DMS 273 (cell line): ENCODE data around the gene GLS.
"Not testable (repeated sequence)": the region's sequence is repeated elsewhere in the genome, so short reads cannot be mapped to it uniquely, and the experiment has no call there.

ENCODE experiments used
- DNase-seq: peaks from one replicate; lab custom pipeline; 2025; ENCODE audit not compliant: unreplicated experiment; lab: John Stamatoyannopoulos, UW

Gene GLS

DNA sequence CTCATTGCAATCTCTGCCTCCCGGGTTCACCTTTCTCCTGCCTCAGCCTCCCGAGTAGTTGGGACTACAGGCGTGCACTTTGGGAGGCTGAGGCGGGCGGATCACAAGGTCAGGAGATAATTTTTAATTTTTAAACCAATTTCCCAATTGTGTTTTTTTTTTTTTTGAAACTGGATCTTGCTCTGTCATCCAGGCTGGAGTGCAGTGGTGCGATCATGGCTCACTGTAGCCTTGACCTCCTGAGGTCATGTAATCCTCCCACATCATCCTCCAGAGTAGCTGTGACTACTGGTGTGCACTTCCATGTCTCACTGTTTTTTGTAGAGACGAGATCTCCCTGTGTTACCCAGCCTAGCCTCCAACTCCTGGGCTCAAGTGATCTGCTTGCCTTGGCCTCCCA is 49.3 kb downstream of the GLS start:
- no peak for DNase-seq

DNA sequence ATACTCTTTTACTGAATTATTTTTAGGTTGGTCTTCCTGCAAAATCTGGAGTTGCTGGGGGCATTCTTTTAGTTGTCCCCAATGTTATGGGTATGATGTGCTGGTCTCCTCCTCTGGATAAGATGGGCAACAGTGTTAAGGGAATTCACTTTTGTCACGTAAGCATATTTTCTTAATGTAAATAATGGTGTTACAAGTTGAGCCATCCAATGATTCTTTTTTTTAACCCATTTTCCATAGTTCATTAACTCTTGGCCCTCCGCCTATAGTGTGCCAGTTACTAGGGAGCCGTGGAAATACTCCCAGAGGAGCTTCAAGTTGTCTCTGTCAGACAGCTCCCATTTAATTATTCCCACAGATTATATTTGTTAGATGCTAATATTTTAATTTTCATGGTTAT is 49.8 kb downstream of the GLS start:
- no peak for DNase-seq

DNA sequence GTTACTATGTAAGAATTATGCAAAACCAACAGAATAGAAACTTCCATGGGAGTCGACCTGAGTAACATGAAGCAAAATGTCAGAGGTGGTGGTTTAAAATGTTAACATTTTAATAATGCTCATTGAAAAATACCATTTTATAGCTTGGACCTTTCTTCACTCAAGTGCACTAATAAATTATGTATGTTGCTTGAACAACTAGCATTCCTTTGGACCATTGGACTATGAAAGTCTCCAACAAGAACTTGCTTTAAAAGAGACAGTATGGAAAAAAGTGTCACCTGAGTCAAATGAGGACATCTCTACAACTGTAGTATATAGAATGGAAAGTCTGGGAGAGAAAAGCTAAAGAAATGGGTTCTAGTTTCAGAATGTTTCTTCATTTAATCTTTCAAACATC is 51.9 kb downstream of the GLS start:
- no peak for DNase-seq

DNA sequence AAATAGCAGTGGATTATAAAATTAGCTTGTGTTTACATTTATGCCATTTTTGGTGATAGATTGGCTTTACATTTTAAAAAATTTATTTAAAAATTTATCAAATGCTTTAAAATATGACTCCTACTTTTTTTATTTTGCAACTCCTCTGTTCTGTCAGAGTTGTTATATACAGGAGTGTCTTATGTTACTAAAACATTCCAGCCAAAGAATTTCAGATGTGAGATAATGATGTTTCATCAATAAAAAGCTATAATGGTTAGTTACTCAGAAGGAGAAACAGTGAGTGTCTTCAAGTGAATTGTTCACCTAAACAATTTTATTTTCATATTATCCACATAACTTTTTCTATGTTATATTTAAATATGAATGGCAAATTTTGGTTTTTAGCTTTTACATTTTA is 52.7 kb downstream of the GLS start:
- no peak for DNase-seq

DNA sequence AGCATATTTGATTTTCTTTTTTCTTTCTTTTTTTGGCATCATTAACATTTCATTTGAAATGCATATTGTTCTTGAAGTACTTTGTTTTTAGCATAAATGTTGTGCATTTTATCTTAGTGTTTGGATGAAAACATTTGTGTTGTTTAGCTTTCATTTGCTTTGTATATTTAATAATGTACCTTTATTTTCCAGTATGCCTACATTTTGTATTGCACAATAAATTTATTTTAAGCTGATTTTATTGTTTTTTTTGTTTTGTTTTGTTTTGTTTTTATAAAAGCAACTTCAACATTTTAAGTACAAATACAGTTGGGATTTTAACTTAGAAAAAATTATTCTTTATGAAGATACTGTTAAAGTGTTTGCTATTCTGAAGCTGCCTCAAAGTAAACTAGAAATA is 54.4 kb downstream of the GLS start:
- no peak for DNase-seq

DNA sequence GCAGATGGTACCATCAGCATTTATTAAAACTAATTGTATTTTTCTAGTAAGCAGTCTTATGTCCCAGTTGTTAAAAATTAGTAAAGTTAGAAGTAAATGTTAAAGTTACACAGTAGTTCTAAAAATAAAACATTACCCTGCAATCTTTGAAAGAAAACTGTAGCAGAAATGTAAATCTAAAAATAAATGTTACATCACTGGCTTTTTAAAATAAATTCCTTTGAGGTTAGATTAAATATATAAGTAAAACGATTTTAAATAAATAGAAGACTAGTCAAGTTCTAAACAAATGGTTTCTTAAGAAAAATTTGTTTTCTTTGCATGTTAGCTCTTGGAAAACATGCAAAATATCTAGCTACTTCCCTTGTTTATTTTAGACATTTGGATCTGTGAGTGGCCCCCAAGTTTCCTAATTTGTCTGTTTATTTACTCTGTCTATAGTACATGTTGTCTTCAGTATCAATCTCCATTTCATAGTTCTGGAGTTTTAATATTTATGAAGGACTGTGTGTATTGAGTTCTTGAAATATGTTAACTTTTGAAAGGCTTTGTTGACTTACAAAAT is 58.2 kb downstream of the GLS start:
- no peak for DNase-seq

DNA sequence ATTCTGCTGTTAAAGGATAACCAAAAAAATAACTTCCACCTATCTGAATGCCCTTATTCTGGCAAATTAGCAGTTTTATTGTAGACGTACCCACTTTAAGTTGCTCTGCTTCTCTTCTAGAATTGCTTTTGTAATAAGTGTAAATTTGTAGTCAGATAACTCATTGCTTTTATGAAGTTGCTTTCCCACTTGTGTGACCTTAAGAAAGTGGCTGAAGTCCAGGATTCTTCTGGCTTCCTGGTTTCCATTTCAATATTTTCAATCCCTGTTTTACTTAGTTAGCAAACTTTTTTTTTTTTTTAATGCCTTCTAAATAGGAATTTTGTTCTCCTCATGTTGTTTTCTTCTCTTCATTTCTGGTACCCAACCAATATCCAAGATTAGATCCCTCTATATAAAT is 59.8 kb downstream of the GLS start:
- no peak for DNase-seq

DNA sequence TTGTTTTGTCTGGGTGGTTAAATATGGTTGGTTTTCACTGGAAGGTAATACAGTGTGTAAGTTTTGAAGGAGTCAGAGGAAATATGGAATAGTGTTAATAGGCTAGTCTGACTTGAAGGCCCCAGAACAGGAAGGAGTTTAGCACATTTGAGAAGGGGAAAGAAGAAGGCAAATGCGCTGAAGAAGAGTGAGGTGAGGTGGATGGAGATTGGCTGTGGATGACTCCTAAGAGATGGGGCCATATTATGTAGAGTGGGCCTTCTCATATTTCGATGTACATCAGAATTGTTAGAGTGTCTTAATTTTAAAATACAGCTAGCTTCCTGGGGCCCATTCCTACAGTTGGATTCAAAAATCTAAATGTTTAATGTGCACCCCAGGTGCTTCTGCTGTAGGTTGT is 61.0 kb downstream of the GLS start:
- DNase-seq, result no peak

DNA sequence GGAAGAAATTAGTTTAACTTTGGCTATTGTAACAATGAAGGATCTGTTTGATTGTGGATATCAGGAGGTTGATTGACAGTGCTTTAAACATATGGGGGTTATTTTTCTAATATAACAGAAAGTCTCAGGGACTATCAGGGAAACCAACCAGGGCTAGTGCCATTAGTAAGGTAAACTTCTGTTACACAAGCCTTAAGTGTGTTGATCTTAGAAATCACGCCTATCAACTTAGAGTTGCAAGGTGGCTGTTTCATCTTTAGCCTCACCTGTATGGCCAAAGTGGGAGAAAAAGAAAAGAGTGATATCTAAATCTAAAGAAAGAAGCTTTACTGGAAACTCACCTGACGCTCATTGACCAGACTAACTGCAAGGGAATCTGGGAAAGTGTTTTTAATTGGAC is 62.1 kb downstream of the GLS start:
- DNase-seq, result no peak

DNA sequence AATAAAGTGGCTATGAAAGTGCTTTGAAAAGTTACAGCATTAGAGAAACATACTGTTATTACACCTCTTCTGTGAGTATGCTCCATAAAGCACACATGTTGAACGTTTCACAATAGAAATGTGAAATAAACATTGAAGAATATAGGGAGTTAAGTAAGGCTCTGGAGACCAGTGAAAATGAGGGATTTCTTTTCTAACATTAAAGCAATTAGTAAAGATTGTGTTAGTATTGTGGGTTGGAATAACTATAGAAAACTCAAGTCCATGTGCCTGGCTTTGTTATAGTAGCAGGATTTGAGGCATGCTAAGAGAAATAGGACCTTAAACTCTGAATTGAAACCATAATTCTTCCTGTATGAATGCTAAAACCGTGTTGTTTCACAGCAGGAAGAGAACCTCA is 63.1 kb downstream of the GLS start:
- no peak for DNase-seq

DNA sequence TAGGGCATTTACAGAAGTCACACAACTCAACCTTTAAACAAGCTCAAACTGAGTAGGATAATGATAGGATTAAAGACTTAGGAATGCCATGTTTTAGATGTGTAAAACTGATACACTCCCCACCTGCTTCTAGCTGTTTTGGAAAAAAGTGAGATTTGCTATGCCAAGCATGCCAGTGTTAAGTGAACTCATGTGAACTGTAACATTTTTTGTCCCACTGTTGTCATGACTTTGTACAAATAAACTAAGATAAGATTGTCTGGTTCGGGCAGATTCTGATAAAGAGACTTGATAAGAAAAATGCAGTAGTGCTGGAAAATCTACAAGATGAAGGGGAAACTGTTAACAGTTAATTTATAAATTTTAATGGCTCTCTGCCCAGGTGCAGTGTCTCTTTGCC is 66.5 kb downstream of the GLS start:
- DNase-seq, result no peak

DNA sequence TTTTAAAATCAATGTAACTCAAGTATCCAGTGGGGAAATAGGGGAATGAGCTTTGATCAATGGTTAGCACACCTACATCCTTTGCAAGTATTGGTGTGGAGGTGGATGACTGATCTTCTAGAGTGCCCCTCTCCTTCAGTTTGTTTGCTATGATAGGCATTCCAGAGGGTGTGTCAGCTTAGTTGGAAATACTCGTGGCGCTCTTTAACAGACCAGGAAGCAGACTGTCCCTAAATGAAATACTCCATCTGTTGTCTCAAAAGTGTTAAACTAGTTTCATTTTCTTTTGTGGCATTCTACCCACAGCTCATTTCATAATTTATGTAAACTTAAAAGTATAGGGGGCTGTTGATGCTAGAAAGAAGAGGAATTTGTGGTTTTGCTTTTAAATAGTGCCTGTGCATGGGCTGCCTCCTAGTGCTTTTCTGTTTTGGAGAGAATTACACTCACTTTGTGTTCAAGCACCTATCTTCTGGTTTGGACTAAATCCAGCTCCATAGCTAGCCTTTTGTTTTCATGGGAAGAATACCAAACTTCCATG is 67.2 kb downstream of the GLS start:
- DNase-seq, result peak; percentile 49

DNA sequence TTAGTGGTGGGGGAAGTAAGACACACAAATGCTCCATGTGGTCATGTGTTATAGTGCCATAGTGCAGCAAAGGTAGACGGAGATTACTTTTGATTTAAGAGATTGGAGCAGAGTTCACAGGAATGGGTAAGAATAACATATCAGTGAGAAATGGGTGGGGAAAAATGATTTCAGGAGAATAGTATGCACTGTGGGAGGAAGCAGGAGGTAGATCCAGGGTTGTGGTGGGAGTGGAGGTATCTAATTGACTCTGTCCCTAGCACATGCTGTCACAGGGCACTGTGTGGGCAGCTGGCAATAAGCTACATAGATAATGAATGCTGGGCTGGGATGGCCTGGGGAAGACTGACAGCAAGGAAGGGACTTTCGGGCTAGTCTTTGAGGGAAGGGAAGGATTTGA is 68.0 kb downstream of the GLS start:
- DNase-seq, result no peak

DNA sequence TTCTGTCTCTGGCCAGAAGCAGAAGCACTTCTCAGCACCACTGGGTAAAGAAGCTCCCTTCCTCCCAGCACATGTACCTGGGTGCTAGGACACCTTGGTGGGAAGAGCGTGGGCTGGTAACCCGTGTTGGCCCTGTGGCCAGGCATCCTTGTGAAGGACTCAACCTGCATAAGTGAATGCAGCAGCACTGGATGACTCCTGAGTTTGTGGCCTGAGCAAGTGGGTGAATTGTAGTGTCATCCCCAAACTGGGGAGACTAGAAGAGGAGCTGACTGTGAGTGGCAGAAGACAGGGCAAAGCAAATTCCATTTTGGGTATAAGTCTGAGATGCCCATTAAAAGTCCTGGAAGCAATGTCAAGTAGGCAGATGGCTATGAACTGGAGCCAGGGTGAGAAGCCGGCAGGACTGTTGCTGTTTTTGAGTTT is 70.0 kb downstream of the GLS start:
- peak; percentile 16 for DNase-seq

DNA sequence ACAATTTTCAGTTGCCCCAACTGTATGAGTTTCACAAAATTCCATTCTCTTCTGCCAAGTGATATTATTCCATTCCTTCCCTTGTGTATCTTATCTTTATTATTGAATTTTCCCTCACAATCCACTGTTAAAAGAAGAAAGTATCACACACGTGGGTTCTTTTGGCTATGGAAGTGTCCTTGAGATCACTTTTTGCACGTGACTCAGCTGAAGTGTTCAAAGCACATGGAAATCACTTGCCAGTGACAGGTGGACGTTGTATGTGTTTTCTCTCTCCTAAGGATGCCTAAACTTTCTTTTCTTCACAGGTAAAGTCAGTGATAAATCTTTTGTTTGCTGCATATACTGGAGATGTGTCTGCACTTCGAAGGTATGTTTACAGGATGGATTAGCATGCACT is 72.6 kb downstream of the GLS start:
- no peak for DNase-seq

DNA sequence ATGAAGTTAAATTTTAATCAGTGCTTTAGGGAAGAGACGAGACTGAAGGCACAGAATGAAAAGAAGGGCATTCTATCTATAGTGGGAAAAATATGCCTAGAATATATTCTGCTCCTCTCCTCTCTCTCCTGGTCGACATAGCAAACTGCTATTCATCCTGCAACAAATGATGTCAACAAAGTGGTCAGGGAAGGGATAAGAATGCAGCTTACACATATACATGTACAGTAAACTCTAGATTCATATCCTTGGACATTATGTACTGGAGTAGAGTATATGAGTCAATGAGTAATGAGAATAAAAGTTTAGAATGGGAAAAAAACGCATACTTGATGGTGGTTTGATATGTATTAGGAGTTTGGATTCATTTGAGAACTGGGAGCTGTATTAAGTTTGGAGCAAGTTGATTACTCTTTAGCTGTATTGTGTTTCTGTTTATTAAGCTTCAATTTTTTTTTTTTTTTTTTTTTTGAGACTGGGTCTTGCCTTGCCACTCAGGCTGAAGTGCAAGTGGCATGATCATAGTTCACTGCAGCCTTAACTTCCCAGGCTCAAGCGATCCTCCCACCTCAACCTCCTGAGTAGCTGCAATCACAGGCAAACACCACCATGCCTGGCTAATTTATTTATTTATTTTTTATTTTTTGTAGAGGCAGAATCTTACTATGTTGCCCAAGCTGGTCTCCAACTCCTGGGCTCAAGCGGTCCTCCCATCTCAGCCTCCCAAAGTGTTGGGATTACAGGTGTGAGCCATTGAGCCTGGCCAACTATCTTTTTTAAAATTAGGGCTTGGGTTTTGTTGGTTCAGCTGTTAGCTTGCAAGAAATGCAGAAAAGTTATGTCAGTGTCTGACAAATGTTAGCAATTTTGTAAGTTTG is 79.5 kb downstream of the GLS start:
- no peak for DNase-seq

DNA sequence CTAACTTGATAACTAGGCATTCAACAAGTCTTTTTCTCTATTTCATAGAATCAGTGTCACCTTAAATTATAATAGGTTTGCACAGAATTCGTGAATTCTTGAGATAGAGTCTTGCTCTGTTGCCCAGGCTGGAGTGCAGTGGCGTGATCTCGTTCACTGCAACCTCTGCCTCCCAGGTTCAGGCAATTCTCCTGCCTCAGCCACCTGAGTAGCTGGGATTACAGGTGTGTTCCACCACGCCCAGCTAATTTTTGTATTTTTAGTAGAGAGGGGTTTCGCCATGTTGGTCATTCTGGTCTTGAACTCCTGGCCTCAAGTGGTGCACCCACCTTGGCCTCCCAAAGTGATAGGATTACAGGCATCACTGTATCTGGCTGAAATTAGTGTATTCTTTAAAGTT is 80.5 kb downstream of the GLS start:
- not testable (repeated sequence) for DNase-seq

DNA sequence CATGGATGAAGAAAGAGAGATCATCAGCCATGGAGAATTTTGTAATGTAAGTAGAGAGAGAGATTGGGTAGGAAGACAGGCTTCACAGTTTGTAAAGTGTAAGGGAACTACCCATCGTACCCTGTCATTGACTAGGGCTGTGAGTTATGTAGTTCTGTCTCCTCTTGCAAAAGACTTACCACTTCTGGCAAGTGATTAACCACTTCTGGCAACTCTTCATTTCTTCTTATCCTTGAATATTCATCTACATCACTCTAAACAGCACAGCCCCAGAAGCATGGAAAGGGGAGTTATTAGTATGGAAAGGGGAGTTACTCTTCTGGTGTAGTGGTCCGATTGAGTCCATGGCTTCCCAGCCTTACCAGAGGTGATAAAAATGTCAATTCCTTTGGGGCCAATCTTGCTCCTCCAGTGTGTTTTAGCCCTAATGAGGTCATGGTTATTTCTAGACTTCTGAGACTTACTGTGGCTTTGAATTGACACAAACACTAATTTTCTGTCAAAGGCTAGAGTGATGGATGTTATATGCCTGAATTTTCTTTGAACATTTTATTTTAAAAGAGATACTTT is 81.4 kb downstream of the GLS start:
- no peak for DNase-seq

DNA sequence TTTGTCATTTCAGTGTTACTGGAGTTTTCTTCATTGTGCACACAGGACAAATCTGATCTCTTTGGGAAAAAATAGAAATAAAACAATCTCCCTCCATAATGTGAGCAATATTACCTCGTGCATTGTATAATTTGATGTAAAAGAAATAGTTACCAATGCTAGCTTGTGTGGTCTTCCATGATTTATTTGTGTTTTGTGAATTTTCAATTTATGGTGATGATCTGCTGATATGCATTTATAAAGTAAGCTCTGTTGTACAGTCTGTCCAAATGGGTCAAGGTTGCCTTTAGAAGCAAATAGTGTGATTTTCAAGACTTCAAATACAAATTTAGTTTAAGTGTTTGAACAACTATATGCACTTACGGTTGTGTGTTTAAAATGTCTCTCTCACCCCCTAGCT is 82.5 kb downstream of the GLS start:
- no peak for DNase-seq

DNA sequence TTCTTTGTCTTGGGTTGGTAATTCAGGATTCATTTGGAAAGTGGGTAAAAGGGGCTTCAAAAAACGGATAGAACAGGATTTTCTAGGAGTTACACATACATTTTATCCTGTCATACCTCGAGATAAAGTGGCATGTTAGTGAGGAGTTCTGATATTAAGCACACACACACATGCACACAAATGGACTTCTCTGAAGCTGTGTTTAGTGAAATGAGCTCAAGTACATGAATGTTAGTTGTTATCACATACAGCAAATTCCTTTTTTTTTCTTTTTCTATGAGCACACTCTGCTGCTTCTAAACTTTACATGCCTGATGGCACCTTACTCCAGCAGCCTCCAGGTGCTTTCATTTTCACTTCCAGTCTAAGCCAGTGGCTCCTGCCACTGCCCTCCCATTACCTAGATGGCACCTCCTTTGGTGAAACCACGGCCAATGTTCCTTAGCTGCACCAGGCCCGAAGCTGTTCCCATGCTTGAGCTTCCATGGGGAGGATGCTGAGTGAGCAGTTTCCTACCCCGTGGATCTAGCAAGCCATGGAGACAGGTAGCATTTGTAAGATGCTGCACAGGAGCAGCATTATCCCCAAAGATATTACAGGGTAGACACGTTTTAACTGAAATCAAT is 83.7 kb downstream of the GLS start:
- no peak for DNase-seq

DNA sequence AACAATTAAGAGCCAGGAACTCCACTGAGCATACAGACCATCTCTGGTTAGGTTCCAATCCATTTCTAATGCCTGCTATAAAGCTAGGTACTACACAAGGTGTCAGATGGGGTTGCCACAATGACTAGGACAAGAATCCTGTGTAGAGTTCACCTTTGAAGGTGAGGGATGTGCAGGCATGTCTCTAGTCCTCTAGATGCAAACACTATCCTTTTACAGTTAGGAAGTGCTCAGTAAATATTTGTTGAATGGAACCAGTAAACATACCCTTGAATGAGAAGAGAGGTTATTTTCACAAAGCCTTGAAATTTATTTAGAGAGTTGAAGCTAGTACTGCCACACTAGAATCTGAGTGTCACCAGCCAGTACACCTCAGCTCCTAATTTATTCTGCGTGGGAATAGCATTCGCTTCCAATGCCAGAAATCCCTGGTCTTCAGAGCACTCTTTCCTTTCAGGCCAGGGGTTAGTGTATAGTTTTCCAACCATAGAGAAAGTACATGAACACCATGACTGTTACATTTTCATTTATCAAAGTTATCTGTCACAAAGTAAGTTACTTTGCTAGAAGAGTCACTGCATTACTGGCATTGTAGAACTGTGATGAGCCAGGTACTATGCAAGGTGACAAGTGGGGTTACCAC is 85.1 kb downstream of the GLS start:
- DNase-seq, result no peak
